Measurements from ENCODE around the gene SLC46A3. TPM values are rescaled to one million over a fixed set of nuclear protein-coding genes. Genes with fewer than 3 reads are reported as not detected.

The SLC46A3 gene
- total and polyA plus RNA-seq, 4 donors = 7.0 to 63.3 (median 32.6) TPM

GRCh38 chr13:28761586-28761985, 42.8 kb upstream of the SLC46A3 start (continued):
- TF ChIP-seq FOXA1 (IDR thresholded peaks at IDR 0.05) (no peak), HNF4A (conservative IDR thresholded peaks at IDR 0.05) (no peak), ATF3 (IDR thresholded peaks at IDR 0.05) (no peak), FOXA2 (IDR thresholded peaks at IDR 0.05) (no peak)

- peak overlapping the region; percentile 3 to 50 for H3K27ac ChIP-seq (ENCODE audit: low read depth in 1 of 2, low read length in 2 of 2)
- H3K4me1 ChIP-seq (ENCODE audit: control insufficient read depth in 4 of 4, insufficient read depth in 4 of 4, low read length in 3 of 4) = peaks cover 2 to 6% (median 4%) of the 10 kb centered on the region in 4 donors
- WGBS = 60% methylated on average over 5 of the region's 5 CpGs
- no peak overlapping the region for H3K9ac ChIP-seq (ENCODE audit: low read depth in 1 of 2, low read length in 2 of 2)
- no peaks in the 10 kb centered on the region for H3K36me3 ChIP-seq (ENCODE audit: control insufficient read depth in 4 of 4, insufficient read depth in 3 of 4, low read depth in 1 of 4, low read length in 3 of 4)
- H3K27me3 ChIP-seq (ENCODE audit: control insufficient read depth in 4 of 4, insufficient read depth in 4 of 4, low read length in 3 of 4) = no peaks in the 10 kb centered on the region
- H3K4me3 ChIP-seq (ENCODE audit: low read depth in 1 of 3, low read length in 3 of 3) = no peak overlapping the region
- TF ChIP-seq FOXA1 (IDR thresholded peaks at IDR 0.05) (no peak), NR2F2 (IDR thresholded peaks at IDR 0.05) (no peak), FOXA2 (IDR thresholded peaks at IDR 0.05) (no peak), REST (IDR thresholded peaks at IDR 0.05) (no peak), SP1 (IDR thresholded peaks at IDR 0.05) (no peak), EGR1 (IDR thresholded peaks at IDR 0.05; ENCODE audit: low read depth in 2 of 2) (no peak), ZBTB33 (IDR thresholded peaks at IDR 0.05) (no peak), TAF1 (conservative IDR thresholded peaks at IDR 0.05) (no peak), RXRA (IDR thresholded peaks at IDR 0.05) (no peak), MAX (IDR thresholded peaks at IDR 0.05) (no peak), ATF3 (IDR thresholded peaks at IDR 0.05) (no peak), HNF4A (conservative IDR thresholded peaks at IDR 0.05) (no peak)
- DNase-seq (ENCODE audit: low spot score) = no peak
- H3K9me3 ChIP-seq (ENCODE audit: control insufficient read depth in 4 of 4, low read length in 3 of 4) = peaks cover 0 to 10% (median 3%) of the 10 kb centered on the region in 4 donors
These were observed 36.7 kb upstream of the SLC46A3 start for GRCh38 chr13:28755546-28755870.

- peaks cover 2 to 7% (median 5%) of the 10 kb centered on the region in 4 donors for H3K4me1 ChIP-seq (ENCODE audit: control insufficient read depth in 4 of 4, insufficient read depth in 4 of 4, low read length in 3 of 4)
- no peak overlapping the region for H3K9ac ChIP-seq (ENCODE audit: low read depth in 1 of 2, low read length in 2 of 2)
- no peaks in the 10 kb centered on the region for H3K36me3 ChIP-seq (ENCODE audit: control insufficient read depth in 4 of 4, insufficient read depth in 3 of 4, low read depth in 1 of 4, low read length in 3 of 4)
- H3K9me3 ChIP-seq (ENCODE audit: control insufficient read depth in 4 of 4, low read length in 3 of 4) = peaks cover 0 to 10% (median 3%) of the 10 kb centered on the region in 4 donors
- no peak for DNase-seq (ENCODE audit: low spot score)
- H3K4me3 ChIP-seq (ENCODE audit: low read depth in 1 of 3, low read length in 3 of 3) = peak overlapping the region in 2 of 3 donors; percentile 2 to 33
- H3K27ac ChIP-seq (ENCODE audit: low read depth in 1 of 2, low read length in 2 of 2) = peak overlapping the region; percentile 33 to 50
- H3K27me3 ChIP-seq (ENCODE audit: control insufficient read depth in 4 of 4, insufficient read depth in 4 of 4, low read length in 3 of 4) = no peaks in the 10 kb centered on the region
- 73% methylated on average over 32 of the region's 32 CpGs for WGBS
- TF ChIP-seq YY1 (IDR thresholded peaks at IDR 0.05) = peak; percentile 40
- no peak for TF ChIP-seq HNF4G (IDR thresholded peaks at IDR 0.05)
- peak; percentile 26 to 28 for TF ChIP-seq GABPA (IDR thresholded peaks at IDR 0.05 in 1 of 2, conservative IDR thresholded peaks at IDR 0.05 in 1 of 2)
- no peak for TF ChIP-seq ATF3 (IDR thresholded peaks at IDR 0.05)
- peak; percentile 13 for TF ChIP-seq CTCF (IDR thresholded peaks at IDR 0.05; ENCODE audit: low read depth, low read length, missing input control)
- no peak for TF ChIP-seq FOXA2 (IDR thresholded peaks at IDR 0.05)
- peak; percentile 31 for TF ChIP-seq SP1 (IDR thresholded peaks at IDR 0.05)
- no peak for TF ChIP-seq REST (IDR thresholded peaks at IDR 0.05)
- no peak for TF ChIP-seq TAF1 (conservative IDR thresholded peaks at IDR 0.05)
These were observed 36.2 kb upstream of the SLC46A3 start for GRCh38 chr13:28754698-28755545.
